Right lobe of liver (tissue), 6 donors: ENCODE data around the gene FAAP20. TPM values are rescaled to one million over a fixed set of nuclear protein-coding genes. Genes with fewer than 3 reads are reported as not detected.
A peak's percentile ranks its signal among the peaks of the same experiment; 100 is the strongest.

Source experiments
- ATAC-seq, 4 donors: fragments of 200-7000 bp; cut with Tn5 transposase; one replicate each; pipeline ENCODE4 v1.9.1; 2020; ENCODE audit warnings: mild to moderate bottlenecking in 4 of 4, moderate library complexity in 4 of 4
- DNase-seq, 3 donors: peaks; one replicate each; pipeline ENCODE4 v3.0.0-alpha.2; 2020
- H3K27ac ChIP-seq, 3 donors: fragments of 200-600 bp; one replicate each; pipeline ENCODE4 v1.8.0; 2022
- H3K27me3 ChIP-seq, 2 donors: fragments of 200-600 bp; one replicate each; pipeline ENCODE4 v1.8.0; 2022
- H3K36me3 ChIP-seq, 4 donors: fragments of 200-600 bp; sonication (generic) in 1 of 4; one replicate each; pipeline versions ENCODE4 v1.5.1 to v1.8.0; 2017 to 2022; ENCODE audit warnings: control low read depth in 1 of 4
- H3K4me1 ChIP-seq, 4 donors: fragments of 200-600 bp; sonication (generic) in 1 of 4; one replicate each; pipeline versions ENCODE4 v1.5.1 to v1.8.0; 2017 to 2022; ENCODE audit warnings: control low read depth in 1 of 4
- H3K4me3 ChIP-seq, 3 donors: fragments of 200-600 bp; one replicate each; pipeline ENCODE4 v1.8.0; 2022
- H3K9me3 ChIP-seq, 4 donors: fragments of 200-600 bp; sonication (generic) in 1 of 4; one replicate each; pipeline versions ENCODE4 v1.5.1 to v1.8.0; 2017 to 2022; ENCODE audit warnings: control low read depth in 1 of 4
- CTCF ChIP-seq, 4 donors: fragments of 200-600 bp in 3 of 4; fragments of 450-650 bp in 1 of 4; IDR thresholded peaks; one replicate each; pipeline versions ENCODE4 v1.5.1 to v1.8.0; 2016 to 2022; ENCODE audit warnings: antibody characterized with exemption in 4 of 4, mild to moderate bottlenecking in 2 of 4
- POLR2A ChIP-seq: fragments of 450-650 bp; IDR thresholded peaks from one replicate; pipeline ENCODE4 v1.6.1; 2017; ENCODE audit warnings: antibody characterized with exemption, mild to moderate bottlenecking
- WGBS: methylation state at CpG from one replicate; pipeline ENCODE4 v1.1.6; 2018; ENCODE audit warnings: low coverage, low lambda C conversion rate; ENCODE audit not compliant: insufficient coverage; ENCODE audit errors: missing lambda C conversion rate; 5-methylcytosine and 5-hydroxymethylcytosine counted together
- intact Hi-C, 2 donors: fragments of 100-400 bp; cut with DNase I; formaldehyde crosslinking; loops; one replicate each; pipeline versions ENCODE4 v1.11.2 to v1.14.1; 2022
- long read RNA-seq: library from polyadenylated mRNA; unstranded; transcript quantifications from one replicate; pipeline ENCODE4 v2.0.0, GENCODE V29; 2019
- total RNA-seq, 6 experiments: library from RNA; depleted of rRNA in 2 of 6; stranded (reverse); fragments of >200 nt in 2 of 6; fragmentation: NEBNext Ultra II Directional in 3 of 6; extraction: Animal tissue kit (Norgen Biotek cat#: 25700) in 3 of 6; gene quantifications; one replicate each; pipeline versions ENCODE4 v1.1.0 to v1.2.4, GENCODE V29; 2016 to 2023
- donor health status: DM: no; HTN: yes; CAD: no.
- donor health status: DM: no; HTN: no; CAD: no.
- donor health status: DM: no; HTN: no; CAD: no.
- donor health status: DM: no; HTN: yes; CAD: no.
- donor health status: DM: no; HTN: yes; CAD: no.

The FAAP20 gene
- 10 to 100 TPM; 18.9 to 26.0 (median 24.4) TPM for total RNA-seq
- long read RNA-seq, partial matches to known transcripts, result 2 of 3 reads
- long read RNA-seq, other reads (novel, unspliced or antisense), result 0 of 3 reads

- peak; percentile 42 to 67 (median 58) for ATAC-seq
- Histone ChIP-seq H3K9me3 (no peaks in the 10 kb centered on the region), H3K4me1 (peaks cover 0 to 31% (median 13%) of the 10 kb centered on the region in 4 donors)
Observed at GRCh38 chr1:2194319-2194897, at the start of gene FAAP20. FAAP20 (minus strand) TSS chr1:2194772; CDS start chr1:2194749, 23 bp downstream.

GRCh38 chr1:2242814-2243725 lies 48.5 kb upstream of the FAAP20 start:
- Histone ChIP-seq H3K9me3 (no peaks in the 10 kb centered on the region), H3K27me3 (no peaks in the 10 kb centered on the region), H3K27ac (no peak overlapping the region), H3K36me3 (peaks cover 0 to 6% (median 0%) of the 10 kb centered on the region in 4 donors), H3K4me1 (peaks cover 3 to 61% (median 41%) of the 10 kb centered on the region in 4 donors), H3K4me3 (no peak overlapping the region)
- 42% methylated on average over 18 of the region's 33 CpGs for WGBS
- no peak for TF ChIP-seq CTCF (IDR thresholded peaks at IDR 0.05)
- TF ChIP-seq POLR2A, result peak; percentile 30
- peak in 2 of 3 donors; percentile 75 to 79 for DNase-seq
- intact Hi-C loops, result no loop called here
- ATAC-seq, result peak in 3 of 4 donors; percentile 35 to 56 (median 42)

More at GRCh38 chr1:2194319-2194897, at the start of gene FAAP20:
- Histone ChIP-seq H3K27ac (peak within 1 kb of the TSS; percentile 72 to 89 (median 82)), H3K27me3 (no peaks in the 10 kb centered on the region), H3K4me3 (peak within 1 kb of the TSS; percentile 60 to 66 (median 63)), H3K36me3 (no peaks in the 10 kb centered on the region)
- 3% methylated on average over 7 of the region's 63 CpGs for WGBS
- intact Hi-C loops, result loop anchor here in 1 of 2 donors (2.0 kb wide), 1 partner anchor 186 kb away; no protein-coding TSS in a partner anchor
- TF ChIP-seq POLR2A (no peak), CTCF (IDR thresholded peaks at IDR 0.05) (no peak)
- DNase-seq, result peak in 1 of 3 donors; percentile 78

GRCh38 chr1:2241820-2242219 lies 47.2 kb upstream of the FAAP20 start:
- H3K4me3 ChIP-seq, result no peak overlapping the region
- ATAC-seq (peak in 3 of 4 donors; percentile 7 to 32 (median 14)), DNase-seq (peak in 1 of 3 donors; percentile 57)
- H3K9me3 ChIP-seq, result no peaks in the 10 kb centered on the region
- no peak overlapping the region for H3K27ac ChIP-seq
- H3K4me1 ChIP-seq, result peaks cover 3 to 59% (median 40%) of the 10 kb centered on the region in 4 donors
- no peaks in the 10 kb centered on the region for H3K27me3 ChIP-seq
- peaks cover 0 to 6% (median 0%) of the 10 kb centered on the region in 4 donors for H3K36me3 ChIP-seq
- TF ChIP-seq CTCF (IDR thresholded peaks at IDR 0.05) (no peak), POLR2A (no peak)
- intact Hi-C loops, result no loop called here
- 10% methylated on average over 11 of the region's 13 CpGs for WGBS

- Histone ChIP-seq H3K4me1 (peaks cover 3 to 59% (median 42%) of the 10 kb centered on the region in 4 donors), H3K36me3 (peaks cover 0 to 6% (median 0%) of the 10 kb centered on the region in 4 donors), H3K27me3 (no peaks in the 10 kb centered on the region), H3K27ac (peak overlapping the region in 2 of 3 donors; percentile 24 to 35), H3K9me3 (no peaks in the 10 kb centered on the region), H3K4me3 (no peak overlapping the region)
- peak; percentile 69 to 77 (median 72) for ATAC-seq
- peak; percentile 91 to 93 (median 92) for DNase-seq
- intact Hi-C loops, result no loop called here
- TF ChIP-seq POLR2A (no peak), CTCF (IDR thresholded peaks at IDR 0.05) (no peak)
- 27% methylated on average over 17 of the region's 30 CpGs for WGBS
Observed at GRCh38 chr1:2240270-2241156, 45.9 kb upstream of the FAAP20 start.
